Measurements from ENCODE around the gene MKX. TPM values are rescaled to one million over a fixed set of nuclear protein-coding genes. Genes with fewer than 3 reads are reported as not detected.

The MKX gene
- total RNA-seq, 4 donors from 2014 or later: 0.19 to 3.3 (median 1.4) TPM

DNA sequence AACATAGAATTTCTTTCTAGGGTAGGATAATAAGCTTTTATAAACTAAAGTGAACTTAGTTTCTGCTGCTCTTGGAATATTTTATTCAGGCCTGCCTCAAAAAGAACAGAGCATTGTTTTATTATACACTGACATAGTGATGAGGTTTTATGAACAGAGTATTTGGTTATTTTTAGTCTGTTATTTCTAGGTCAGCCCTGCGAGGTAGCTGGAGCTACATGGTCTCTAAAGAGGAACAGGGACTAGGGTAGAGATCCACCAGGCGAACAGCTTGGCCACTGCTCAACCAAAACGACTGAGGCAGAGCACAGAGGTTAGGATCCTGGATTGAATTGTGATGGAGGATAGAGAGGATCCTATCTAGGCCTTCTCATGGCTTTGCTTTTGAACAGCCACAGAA is 53.0 kb downstream of the MKX start:
- WGBS, 2 donors: 47 to 71% methylated on average over 3 of the region's 3 CpGs
- no peaks in the 10 kb centered on the region for H3K4me1 ChIP-seq
- TF ChIP-seq POLR2A (IDR thresholded peaks at IDR 0.05): no peak
- no peak overlapping the region for H3K27ac ChIP-seq
- H3K36me3 ChIP-seq: no peaks in the 10 kb centered on the region
- intact Hi-C loops (cut with DNase I): no loop called here
- DNase-seq: no peak
- H3K9me3 ChIP-seq: no peaks in the 10 kb centered on the region
- no peaks in the 10 kb centered on the region for H3K27me3 ChIP-seq
- no peak overlapping the region for H3K4me3 ChIP-seq

DNA sequence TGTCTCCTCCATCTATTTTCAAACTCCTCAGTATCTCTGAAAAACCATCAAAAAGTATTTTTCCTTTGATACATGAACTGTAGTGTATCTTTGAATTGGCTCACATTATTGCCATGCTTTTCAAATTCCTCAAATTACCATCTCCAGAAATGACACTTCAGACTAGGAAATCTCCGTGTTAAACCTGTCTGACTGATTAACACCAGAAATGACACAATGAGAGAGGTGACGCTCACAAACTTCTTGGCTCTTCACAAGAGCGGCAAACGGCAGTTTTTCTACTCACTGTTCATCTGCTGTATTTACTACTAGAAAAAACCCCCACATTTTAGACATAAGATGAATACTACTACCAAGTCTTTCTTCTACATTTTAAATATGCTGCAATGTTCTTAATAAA is 56.6 kb downstream of the MKX start:
- TF ChIP-seq POLR2A (IDR thresholded peaks at IDR 0.05): no peak
- TF ChIP-seq, protein P1, sequence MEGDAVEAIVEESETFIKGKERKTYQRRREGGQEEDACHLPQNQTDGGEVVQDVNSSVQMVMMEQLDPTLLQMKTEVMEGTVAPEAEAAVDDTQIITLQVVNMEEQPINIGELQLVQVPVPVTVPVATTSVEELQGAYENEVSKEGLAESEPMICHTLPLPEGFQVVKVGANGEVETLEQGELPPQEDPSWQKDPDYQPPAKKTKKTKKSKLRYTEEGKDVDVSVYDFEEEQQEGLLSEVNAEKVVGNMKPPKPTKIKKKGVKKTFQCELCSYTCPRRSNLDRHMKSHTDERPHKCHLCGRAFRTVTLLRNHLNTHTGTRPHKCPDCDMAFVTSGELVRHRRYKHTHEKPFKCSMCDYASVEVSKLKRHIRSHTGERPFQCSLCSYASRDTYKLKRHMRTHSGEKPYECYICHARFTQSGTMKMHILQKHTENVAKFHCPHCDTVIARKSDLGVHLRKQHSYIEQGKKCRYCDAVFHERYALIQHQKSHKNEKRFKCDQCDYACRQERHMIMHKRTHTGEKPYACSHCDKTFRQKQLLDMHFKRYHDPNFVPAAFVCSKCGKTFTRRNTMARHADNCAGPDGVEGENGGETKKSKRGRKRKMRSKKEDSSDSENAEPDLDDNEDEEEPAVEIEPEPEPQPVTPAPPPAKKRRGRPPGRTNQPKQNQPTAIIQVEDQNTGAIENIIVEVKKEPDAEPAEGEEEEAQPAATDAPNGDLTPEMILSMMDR (IDR thresholded peaks at IDR 0.05): no peak
- H3K27me3 ChIP-seq: no peaks in the 10 kb centered on the region
- no peak overlapping the region for H3K4me3 ChIP-seq
- no peaks in the 10 kb centered on the region for H3K36me3 ChIP-seq
- H3K4me1 ChIP-seq: no peaks in the 10 kb centered on the region
- 55 to 61% methylated on average over 4 of the region's 4 CpGs for WGBS, 2 donors
- no peaks in the 10 kb centered on the region for H3K9me3 ChIP-seq
- intact Hi-C loops (cut with DNase I): no loop called here
- DNase-seq: no peak
- no peak overlapping the region for H3K27ac ChIP-seq

DNA sequence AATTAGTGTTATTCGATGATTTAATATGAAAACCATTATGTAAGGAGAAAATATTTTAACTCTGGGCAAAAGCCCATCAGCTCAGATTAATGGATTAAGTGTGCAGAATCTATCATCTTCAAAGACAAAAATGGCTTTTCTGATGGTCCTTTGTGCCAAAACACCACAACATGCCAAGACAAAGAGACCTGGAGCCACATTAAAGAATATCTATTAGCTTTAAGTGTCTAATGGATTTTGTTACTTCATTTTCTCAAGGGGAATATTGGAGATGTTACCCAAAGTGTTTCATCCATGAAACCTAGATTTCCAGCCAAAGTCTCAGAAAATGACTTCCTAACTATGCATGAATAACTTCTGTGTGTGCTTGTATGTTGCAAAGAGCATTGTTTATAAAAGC is 57.3 kb downstream of the MKX start:
- H3K36me3 ChIP-seq: no peaks in the 10 kb centered on the region
- no peaks in the 10 kb centered on the region for H3K27me3 ChIP-seq
- WGBS, 2 donors: 26 to 27% methylated on average over 1 of the region's 1 CpG
- no peak for TF ChIP-seq POLR2A (IDR thresholded peaks at IDR 0.05)
- TF ChIP-seq, protein P1 (IDR thresholded peaks at IDR 0.05): no peak
- DNase-seq: no peak
- intact Hi-C loops (cut with DNase I): no loop called here
- H3K27ac ChIP-seq: no peak overlapping the region
- no peaks in the 10 kb centered on the region for H3K4me1 ChIP-seq
- no peak overlapping the region for H3K4me3 ChIP-seq
- no peaks in the 10 kb centered on the region for H3K9me3 ChIP-seq

DNA sequence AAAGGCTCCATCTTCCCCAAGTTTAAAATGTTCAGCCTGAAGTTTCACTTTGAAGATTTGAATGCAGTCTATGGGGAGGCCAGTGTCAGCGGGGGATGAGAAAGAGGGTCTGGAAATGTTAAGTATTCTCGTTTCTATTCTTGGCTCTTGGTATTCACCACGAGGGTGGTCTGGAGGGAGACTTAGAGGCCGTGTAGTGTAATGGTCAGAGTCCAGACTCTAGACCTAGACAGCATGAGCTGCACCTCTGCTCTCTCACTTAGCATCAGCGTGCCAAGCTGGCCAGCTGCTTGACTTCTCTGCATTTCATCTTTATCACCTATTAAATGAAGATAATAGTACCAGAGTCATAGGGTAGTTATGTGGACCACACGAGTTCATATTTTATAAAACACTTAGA is 57.9 kb downstream of the MKX start:
- no peaks in the 10 kb centered on the region for H3K9me3 ChIP-seq
- intact Hi-C loops (cut with DNase I): no loop called here
- no peak for DNase-seq
- H3K4me3 ChIP-seq: no peak overlapping the region
- no peaks in the 10 kb centered on the region for H3K36me3 ChIP-seq
- H3K4me1 ChIP-seq: no peaks in the 10 kb centered on the region
- no peak for TF ChIP-seq POLR2A (IDR thresholded peaks at IDR 0.05)
- TF ChIP-seq, protein P1 (IDR thresholded peaks at IDR 0.05): no peak
- WGBS, 2 donors: 44 to 48% methylated on average over 6 of the region's 6 CpGs
- H3K27ac ChIP-seq: no peak overlapping the region
- H3K27me3 ChIP-seq: no peaks in the 10 kb centered on the region

DNA sequence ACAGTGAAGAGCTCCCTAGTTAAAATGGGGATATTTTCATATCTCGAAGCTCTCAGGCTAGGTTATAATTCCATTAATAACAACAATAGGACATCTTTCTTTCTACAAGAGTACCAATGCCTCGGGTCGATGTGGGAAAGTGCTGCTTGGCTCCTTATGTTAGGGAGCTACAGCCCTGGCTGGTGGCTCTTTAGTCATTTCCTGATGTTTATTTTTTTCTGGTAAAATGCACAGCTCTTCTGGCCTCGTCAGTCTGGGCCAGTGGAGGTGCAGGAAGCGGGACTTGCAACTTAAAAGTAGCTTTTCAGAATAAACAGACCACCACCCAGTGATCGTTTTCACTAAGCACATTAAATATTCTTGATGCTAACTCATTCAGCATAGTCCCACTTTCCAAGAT is 58.3 kb downstream of the MKX start:
- no peak for DNase-seq
- TF ChIP-seq, protein P1 (IDR thresholded peaks at IDR 0.05): no peak
- Histone ChIP-seq H3K27ac (no peak overlapping the region), H3K9me3 (no peaks in the 10 kb centered on the region), H3K36me3 (no peaks in the 10 kb centered on the region), H3K4me1 (no peaks in the 10 kb centered on the region), H3K4me3 (no peak overlapping the region), H3K27me3 (no peaks in the 10 kb centered on the region)
- intact Hi-C loops (cut with DNase I): no loop called here
- WGBS, 2 donors: 60 to 70% methylated on average over 6 of the region's 6 CpGs

DNA sequence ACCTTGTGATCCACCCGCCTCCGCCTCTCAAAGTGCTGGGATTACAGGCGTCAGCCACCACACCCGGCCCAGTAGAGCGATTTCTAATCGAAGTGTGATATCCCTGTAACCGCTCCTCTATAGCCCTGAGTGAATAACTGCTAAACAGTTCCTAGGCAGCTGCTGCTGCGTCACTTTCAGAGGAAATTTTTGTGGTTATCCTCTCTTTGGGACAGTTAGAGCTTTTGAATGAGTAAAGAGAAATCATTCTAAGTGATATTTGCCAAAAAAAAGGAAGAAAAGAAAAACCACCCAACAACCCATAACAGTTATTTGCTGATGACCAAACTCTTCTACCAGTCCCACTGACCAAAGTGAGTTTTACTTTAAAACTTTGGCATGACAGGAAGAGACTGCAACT is 59.9 kb downstream of the MKX start:
- Histone ChIP-seq H3K27ac (no peak overlapping the region), H3K9me3 (no peaks in the 10 kb centered on the region), H3K4me3 (no peak overlapping the region), H3K4me1 (no peaks in the 10 kb centered on the region), H3K27me3 (no peaks in the 10 kb centered on the region), H3K36me3 (no peaks in the 10 kb centered on the region)
- DNase-seq: no peak
- 84 to 85% methylated on average over 7 to 8 of the region's 8 CpGs for WGBS, 2 donors
- no peak for TF ChIP-seq POLR2A (IDR thresholded peaks at IDR 0.05)
- TF ChIP-seq, protein P1 (IDR thresholded peaks at IDR 0.05): no peak
- intact Hi-C loops (cut with DNase I): no loop called here
